Stimulated activated CD4-positive, alpha-beta T cell treated with anti-CD3 and anti-CD28 coated beads, Interleukin-12 subunit alpha, Interleukin-12 subunit beta, amount 100 ng/mL, for 24 hours (primary cell): ENCODE results near the gene FGF7.
A peak's percentile ranks its signal among the peaks of the same experiment; 100 is the strongest.
"Not testable (repeated sequence)": the region's sequence is repeated elsewhere in the genome, so short reads cannot be mapped to it uniquely, and the experiment has no call there.

ENCODE experiments used
- DNase-seq, 2 experiments: peaks; one replicate each; pipeline ENCODE4 v3.0.0-alpha.2; 2020; ENCODE audit warnings: low read depth in 2 of 2

The FGF7 gene

GRCh38 chr15:49438962-49439631, 16.1 kb downstream of the FGF7 start:
- no peak for DNase-seq

DNA sequence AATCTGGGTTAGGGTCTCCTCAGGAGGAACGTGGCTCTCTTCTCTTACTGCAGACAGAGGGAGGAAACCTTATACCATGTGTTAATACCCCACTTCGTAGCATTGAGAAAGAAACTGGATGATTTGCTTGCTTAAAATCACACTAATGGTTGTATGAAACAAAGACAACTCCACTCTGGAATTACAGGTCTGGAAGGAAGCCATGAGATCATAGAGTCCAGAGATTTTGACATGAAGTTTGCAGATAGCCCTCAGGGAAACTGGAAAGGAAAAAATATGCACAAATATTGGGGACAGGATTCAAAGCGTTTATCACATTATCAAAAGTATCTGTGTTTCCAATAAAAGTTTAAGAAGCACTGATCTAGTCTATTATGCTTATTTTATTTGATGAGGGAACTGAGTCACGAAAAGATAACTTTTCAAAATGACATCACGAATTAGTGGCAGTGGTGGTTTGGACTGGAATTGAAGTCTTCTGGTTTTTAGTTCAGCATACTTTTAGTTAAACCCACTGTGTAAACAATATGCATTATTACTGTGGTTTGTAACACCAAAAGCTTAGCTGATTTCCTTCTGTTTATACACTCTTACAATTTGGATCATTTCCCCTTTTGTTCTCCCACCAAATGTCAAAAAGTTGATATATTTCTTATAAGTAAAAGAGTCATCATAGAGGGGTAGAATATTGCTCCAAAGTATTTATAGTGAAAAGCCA, 16.8 kb downstream of the FGF7 start:
- DNase-seq = no peak

DNA sequence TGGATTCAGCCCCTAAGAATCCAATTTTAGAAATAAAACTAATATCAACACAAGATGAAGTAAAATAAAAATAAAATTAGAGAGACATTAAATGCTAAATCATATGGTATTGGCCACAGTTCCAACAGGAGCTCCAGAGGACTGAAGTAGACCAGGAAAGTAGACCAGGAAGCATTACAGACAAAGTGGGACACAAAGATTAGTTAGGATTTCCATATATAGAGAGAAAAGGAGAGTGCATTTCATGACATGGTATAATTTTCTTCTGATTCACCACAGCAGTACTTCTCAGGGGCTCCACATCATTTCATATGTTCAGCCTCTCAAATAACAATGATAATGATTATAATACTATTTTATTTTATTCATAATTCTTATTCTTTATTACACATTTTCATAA, 18.3 kb downstream of the FGF7 start:
- no peak for DNase-seq

DNA sequence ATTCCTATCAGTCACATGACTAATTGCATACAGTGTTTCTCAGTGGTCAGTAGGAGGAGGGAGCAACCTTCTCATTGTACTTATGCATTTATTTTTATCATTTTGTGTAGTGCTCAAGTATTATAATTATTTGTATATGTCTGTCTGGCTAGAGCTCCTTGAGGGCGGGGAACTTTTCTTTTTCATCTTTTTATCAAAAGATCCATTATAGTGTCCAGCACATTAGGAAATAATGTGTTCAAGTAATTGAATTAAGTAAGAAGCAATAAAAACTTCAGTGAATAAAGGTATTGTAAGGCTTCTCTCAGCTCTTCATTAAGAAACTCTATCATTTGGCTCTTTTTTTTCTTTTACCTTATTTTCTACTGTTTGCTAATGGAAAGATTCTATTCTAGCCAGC, 18.8 kb downstream of the FGF7 start:
- DNase-seq = no peak

DNA sequence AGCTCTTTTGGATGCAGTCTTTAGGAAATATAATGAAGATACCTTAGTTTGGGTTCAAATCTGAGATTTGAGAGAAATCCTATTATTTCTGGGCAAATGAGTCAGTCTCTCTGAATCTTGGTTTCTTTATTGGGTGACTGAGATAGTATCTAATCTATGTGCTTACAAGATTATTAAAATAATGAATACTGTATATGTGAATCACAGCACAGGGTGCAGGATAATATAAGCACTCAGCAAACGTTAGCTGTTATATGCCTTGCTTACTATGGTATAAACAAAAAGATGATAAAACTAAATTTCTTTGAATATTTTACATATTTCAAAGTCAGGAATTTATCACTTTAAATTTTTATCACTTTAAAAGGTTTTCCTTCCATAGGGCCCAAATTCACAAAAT, 29.6 kb downstream of the FGF7 start:
- DNase-seq = no peak

GRCh38 chr15:49456166-49456565, 33.1 kb downstream of the FGF7 start:
- DNase-seq = no peak

GRCh38 chr15:49458145-49458544, 35.1 kb downstream of the FGF7 start:
- no peak for DNase-seq

DNA sequence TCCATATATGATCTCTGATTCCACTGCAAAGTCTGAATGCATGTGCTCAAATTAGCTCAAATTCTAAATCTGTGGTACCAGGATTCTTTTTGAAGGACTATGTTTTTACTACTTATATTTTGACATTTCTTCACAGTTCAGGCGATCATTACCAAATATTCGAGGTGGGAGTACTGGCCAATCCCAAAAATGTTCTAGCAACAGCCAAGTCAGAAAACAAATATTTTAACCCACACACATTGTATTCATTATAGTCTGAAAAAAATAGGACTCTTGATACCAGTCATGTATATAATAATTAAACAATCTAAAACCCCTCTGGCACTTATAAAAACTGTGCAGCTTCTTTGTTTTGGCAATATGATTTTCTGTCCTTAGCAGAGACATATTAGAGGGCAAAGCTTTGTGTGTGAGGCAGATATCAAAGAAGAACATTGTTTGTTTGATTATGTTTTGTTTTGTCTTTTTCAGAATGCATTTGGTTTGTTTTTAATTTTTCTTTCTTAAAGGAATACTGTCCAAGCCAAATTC, 37.4 kb downstream of the FGF7 start:
- DNase-seq = no peak

GRCh38 chr15:49462232-49462844, 39.3 kb downstream of the FGF7 start:
- DNase-seq = no peak

DNA sequence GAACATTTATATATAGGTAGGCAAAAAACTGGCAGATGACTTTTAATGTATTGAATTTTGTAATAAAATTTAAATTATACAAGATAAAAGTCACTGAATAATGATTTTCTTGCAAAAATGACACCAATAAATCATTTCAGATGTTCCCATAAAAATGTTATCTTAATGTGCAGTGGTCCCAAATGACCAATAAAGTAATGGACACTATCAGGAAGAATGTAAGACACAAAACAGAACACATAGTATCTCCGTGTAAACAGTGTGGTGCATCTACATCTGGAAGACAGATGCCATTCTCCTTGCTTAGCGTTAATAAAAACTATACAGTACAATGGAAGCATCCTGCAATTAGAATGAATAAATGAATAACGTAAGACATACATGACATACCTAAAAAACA, 41.5 kb downstream of the FGF7 start:
- no peak for DNase-seq

GRCh38 chr15:49466119-49466518, 43.1 kb downstream of the FGF7 start:
- DNase-seq = no peak

DNA sequence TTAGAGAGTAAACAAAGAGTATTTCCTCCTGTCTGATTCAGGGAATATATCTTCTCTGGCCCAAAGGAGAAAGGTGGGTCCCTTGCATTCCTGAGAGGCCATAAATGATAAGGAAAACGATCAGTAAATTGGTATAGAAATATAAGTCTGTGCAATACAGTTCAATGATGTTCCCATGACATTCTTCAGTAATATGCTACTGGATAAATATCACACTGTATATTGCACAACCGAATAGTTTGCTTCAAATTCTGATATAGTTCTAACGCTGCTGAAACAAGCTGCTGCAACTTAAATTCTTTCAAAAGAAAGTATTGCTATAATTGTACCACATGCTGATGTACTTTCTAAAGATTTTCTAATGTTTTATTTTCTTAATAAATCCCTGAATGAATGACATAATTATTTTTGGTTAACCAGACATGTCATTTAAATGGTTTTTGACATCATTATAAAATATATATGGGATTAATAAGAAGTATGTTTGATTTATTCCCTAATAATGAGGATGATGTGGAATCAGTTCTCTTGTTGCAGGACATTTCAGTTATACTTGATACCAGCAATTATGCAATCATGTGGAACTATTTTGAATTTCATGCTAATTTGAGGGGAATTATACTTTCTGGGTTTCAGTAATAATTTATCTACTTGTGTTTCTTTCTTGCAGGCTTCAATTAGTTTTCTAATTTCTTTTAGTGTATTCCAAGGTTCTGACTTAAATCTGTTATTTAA, 44.9 kb downstream of the FGF7 start:
- DNase-seq = no peak

DNA sequence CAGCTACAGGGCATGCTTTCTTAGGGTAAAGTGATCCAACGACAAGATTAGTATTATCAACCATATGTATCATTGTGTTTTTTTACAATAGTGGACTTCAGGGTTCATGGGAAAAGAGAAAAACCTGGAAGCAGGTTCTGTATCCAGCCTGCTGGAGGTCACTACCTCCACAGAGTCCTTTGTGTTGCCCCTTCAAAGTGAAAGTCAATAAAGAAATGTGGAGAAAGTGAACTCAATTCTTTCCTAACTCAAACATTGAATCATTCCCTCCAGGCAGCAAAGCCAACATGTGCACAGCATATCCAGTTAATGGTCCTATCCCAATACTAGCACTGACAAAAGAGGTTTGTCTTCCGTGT, 45.4 kb downstream of the FGF7 start:
- no peak for DNase-seq

GRCh38 chr15:49471248-49471647, 48.2 kb downstream of the FGF7 start:
- DNase-seq = peak in 1 of 2 experiments; percentile 38

GRCh38 chr15:49471733-49472132, 48.7 kb downstream of the FGF7 start:
- DNase-seq = no peak

GRCh38 chr15:49472338-49472737, 49.3 kb downstream of the FGF7 start:
- DNase-seq = no peak

DNA sequence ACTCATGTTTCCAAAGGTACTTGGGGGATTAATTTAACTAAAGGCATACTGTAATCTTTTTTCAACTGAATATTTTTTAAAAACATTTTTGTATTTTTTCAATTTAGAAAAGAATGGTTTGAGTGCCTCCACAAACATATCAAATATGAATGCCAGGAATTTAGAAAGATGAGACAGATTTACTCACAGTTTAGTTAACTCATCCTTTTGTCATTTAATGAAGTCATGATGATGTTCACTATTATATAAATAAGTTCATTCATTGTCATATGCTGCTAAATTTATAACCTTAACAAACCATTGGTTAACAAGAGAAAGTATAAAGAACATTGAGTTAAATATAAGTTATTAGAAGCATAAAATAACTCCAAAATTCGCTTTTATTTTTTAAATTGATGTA, 50.0 kb downstream of the FGF7 start:
- DNase-seq = no peak

- not testable (repeated sequence) for DNase-seq
These were observed 55.0 kb downstream of the FGF7 start for GRCh38 chr15:49478021-49478420.

DNA sequence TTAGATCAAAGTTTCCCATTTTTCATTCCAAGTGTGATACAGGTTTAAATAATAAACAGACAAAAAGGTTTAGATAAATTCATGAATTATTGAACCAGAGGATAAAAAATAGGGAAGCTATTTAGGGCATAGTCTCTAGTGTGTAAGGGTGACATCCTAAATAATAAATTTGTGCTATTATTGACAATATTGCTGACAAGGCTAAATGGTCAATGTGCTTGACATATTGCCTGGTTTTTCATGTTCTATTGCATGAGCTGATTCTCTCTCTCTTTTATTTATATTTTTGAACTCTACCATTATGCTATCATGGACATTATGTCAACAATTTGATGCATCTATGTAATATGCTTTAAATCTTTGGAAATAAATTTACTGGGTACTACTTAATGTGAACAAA, 55.9 kb downstream of the FGF7 start:
- not testable (repeated sequence) for DNase-seq

GRCh38 chr15:49485401-49485800, 62.4 kb downstream of the FGF7 start:
- DNase-seq = not testable (repeated sequence)

- no peak for DNase-seq
These were observed 67.9 kb downstream of the FGF7 start for GRCh38 chr15:49490966-49491365.

GRCh38 chr15:49492151-49492550, 69.1 kb downstream of the FGF7 start:
- DNase-seq = no peak
